Neural progenitor cell (in vitro differentiated cells): ENCODE data around the gene VEPH1.

ENCODE experiments used
- EZH2 ChIP-seq: fragments of 200-600 bp; sonication (generic); IDR thresholded peaks from 2 replicates; pipeline ENCODE4 v1.6.1; 2017; ENCODE audit warnings: antibody characterized with exemption, mild to moderate bottlenecking, moderate library complexity
- TF ChIP-seq, protein P1 (sequence below): fragments of 200-600 bp; sonication (generic); IDR thresholded peaks from 2 replicates; pipeline ENCODE4 v1.5.1; 2017; ENCODE audit warnings: antibody characterized with exemption, mild to moderate bottlenecking

- TF ChIP-seq, protein P1, sequence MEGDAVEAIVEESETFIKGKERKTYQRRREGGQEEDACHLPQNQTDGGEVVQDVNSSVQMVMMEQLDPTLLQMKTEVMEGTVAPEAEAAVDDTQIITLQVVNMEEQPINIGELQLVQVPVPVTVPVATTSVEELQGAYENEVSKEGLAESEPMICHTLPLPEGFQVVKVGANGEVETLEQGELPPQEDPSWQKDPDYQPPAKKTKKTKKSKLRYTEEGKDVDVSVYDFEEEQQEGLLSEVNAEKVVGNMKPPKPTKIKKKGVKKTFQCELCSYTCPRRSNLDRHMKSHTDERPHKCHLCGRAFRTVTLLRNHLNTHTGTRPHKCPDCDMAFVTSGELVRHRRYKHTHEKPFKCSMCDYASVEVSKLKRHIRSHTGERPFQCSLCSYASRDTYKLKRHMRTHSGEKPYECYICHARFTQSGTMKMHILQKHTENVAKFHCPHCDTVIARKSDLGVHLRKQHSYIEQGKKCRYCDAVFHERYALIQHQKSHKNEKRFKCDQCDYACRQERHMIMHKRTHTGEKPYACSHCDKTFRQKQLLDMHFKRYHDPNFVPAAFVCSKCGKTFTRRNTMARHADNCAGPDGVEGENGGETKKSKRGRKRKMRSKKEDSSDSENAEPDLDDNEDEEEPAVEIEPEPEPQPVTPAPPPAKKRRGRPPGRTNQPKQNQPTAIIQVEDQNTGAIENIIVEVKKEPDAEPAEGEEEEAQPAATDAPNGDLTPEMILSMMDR, result no peak
- TF ChIP-seq EZH2, result no peak
Observed at GRCh38 chr3:157387708-157388435, 115.3 kb downstream of the VEPH1 start.
